Kidney (tissue), 14 donors: ENCODE data around the gene KLK1. TPM values are rescaled to one million over a fixed set of nuclear protein-coding genes. Genes with fewer than 3 reads are reported as not detected.
"Not testable (repeated sequence)": the region's sequence is repeated elsewhere in the genome, so short reads cannot be mapped to it uniquely, and the experiment has no call there.

Source experiments
- DNase-seq, 5 donors: peaks; one replicate each; pipeline ENCODE4 v3.0.0-alpha.2; 2013 to 2020
- FAIRE-seq: peaks from 2 replicates; lab custom pipeline; 2012; peaks lifted over from hg19 to GRCh38; lab: Jason Lieb, UNC
- H3K27ac ChIP-seq, 2 donors: one replicate each; pipeline ENCODE4 v1.7.0; 2013; ENCODE audit warnings: low read depth in 2 of 2, low read length in 2 of 2, inconsistent platforms in 1 of 2
- H3K27me3 ChIP-seq: one replicate; pipeline ENCODE4 v1.7.1; 2013; ENCODE audit warnings: low read length, inconsistent platforms; ENCODE audit not compliant: control insufficient read depth, insufficient read depth
- H3K36me3 ChIP-seq, 3 donors: one replicate each; pipeline versions ENCODE4 v1.7.0 to v1.7.1; 2013; ENCODE audit warnings: low read length in 3 of 3, control low read depth in 1 of 3, inconsistent platforms in 1 of 3; ENCODE audit not compliant: insufficient read depth in 3 of 3, control insufficient read depth in 2 of 3
- H3K4me1 ChIP-seq, 3 donors: one replicate each; pipeline versions ENCODE4 v1.7.0 to v1.7.1; 2013; ENCODE audit warnings: low read length in 3 of 3, inconsistent platforms in 1 of 3, low read depth in 1 of 3; ENCODE audit not compliant: control insufficient read depth in 2 of 3, insufficient read depth in 2 of 3
- H3K4me3 ChIP-seq, 3 donors: one replicate each; pipeline versions ENCODE4 v1.7.0 to v1.8.1; 2013; ENCODE audit warnings: low read length in 3 of 3, control low read depth in 1 of 3, inconsistent platforms in 1 of 3
- H3K9ac ChIP-seq, 3 donors: one replicate each; pipeline versions ENCODE4 v1.7.0 to v1.7.1; 2013; ENCODE audit warnings: low read length in 3 of 3, control low read depth in 1 of 3, inconsistent platforms in 1 of 3
- H3K9me3 ChIP-seq, 3 donors: one replicate each; pipeline versions ENCODE4 v1.7.0 to v1.7.1; 2013; ENCODE audit warnings: low read length in 3 of 3, control low read depth in 1 of 3, inconsistent platforms in 1 of 3; ENCODE audit not compliant: control insufficient read depth in 2 of 3, insufficient read depth in 1 of 3
- intact Hi-C: fragments of 100-400 bp; cut with DNase I; formaldehyde crosslinking; loops from one replicate; pipeline ENCODE4 v1.11.1; 2022
- polyA plus RNA-seq: library from polyadenylated mRNA; stranded (reverse); fragments of 350-450 nt; fragmentation: Illumina TruSeq; extraction: RNeasy Lipid Tissue Mini Kit (QIAGEN cat#74804); gene quantifications from one replicate; pipeline ENCODE4 v1.2.3, GENCODE V29; 2014; ENCODE audit warnings: low read depth, low replicate concordance; ENCODE audit not compliant: insufficient read depth
- total RNA-seq: library from RNA; stranded (reverse); fragmentation: NEBNext Ultra II Directional; extraction: Animal tissue kit (Norgen Biotek cat#: 25700); gene quantifications from one replicate; pipeline ENCODE4 v1.2.1, GENCODE V29; 2021
- TF ChIP-seq, protein P1 (sequence below): IDR thresholded peaks from 3 replicates; pipeline ENCODE4 v1.5.1; 2012; ENCODE audit warnings: mild to moderate bottlenecking, moderate library complexity, borderline replicate concordance; ENCODE audit not compliant: insufficient read depth; ENCODE audit errors: extremely low read depth
- donor health status: control.
- donor health status: control.
- donor health status: control.
- donor health status: control.
- donor health status: control.
- donor health status: DM: yes; HTN: yes; CAD: no.
- donor health status: Normal renal cell carcinoma (clear cell type).

Gene KLK1
- total and polyA plus RNA-seq, 2 donors from 2014 or later: 0.41 to 827 TPM

- DNase-seq (no peak), FAIRE-seq (no peak)
- H3K4me3 ChIP-seq: no peak overlapping the region
- H3K36me3 ChIP-seq: no peaks in the 10 kb centered on the region
- H3K4me1 ChIP-seq: no peaks in the 10 kb centered on the region
- TF ChIP-seq, protein P1, sequence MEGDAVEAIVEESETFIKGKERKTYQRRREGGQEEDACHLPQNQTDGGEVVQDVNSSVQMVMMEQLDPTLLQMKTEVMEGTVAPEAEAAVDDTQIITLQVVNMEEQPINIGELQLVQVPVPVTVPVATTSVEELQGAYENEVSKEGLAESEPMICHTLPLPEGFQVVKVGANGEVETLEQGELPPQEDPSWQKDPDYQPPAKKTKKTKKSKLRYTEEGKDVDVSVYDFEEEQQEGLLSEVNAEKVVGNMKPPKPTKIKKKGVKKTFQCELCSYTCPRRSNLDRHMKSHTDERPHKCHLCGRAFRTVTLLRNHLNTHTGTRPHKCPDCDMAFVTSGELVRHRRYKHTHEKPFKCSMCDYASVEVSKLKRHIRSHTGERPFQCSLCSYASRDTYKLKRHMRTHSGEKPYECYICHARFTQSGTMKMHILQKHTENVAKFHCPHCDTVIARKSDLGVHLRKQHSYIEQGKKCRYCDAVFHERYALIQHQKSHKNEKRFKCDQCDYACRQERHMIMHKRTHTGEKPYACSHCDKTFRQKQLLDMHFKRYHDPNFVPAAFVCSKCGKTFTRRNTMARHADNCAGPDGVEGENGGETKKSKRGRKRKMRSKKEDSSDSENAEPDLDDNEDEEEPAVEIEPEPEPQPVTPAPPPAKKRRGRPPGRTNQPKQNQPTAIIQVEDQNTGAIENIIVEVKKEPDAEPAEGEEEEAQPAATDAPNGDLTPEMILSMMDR: no peak
- H3K9ac ChIP-seq: no peak overlapping the region
- intact Hi-C loops: no loop called here
- H3K27ac ChIP-seq: no peak overlapping the region
- peaks cover 2% of the 10 kb centered on the region for H3K27me3 ChIP-seq
- H3K9me3 ChIP-seq: peaks cover 0 to 2% (median 0%) of the 10 kb centered on the region in 3 donors
Observed at GRCh38 chr19:50772476-50772875, 51.1 kb downstream of the KLK1 start.

GRCh38 chr19:50770888-50771287, 52.7 kb downstream of the KLK1 start:
- DNase-seq (no peak), FAIRE-seq (no peak)
- Histone ChIP-seq H3K36me3 (no peaks in the 10 kb centered on the region), H3K27ac (no peak overlapping the region), H3K27me3 (no peaks in the 10 kb centered on the region), H3K9me3 (peaks cover 0 to 2% (median 0%) of the 10 kb centered on the region in 3 donors), H3K4me3 (no peak overlapping the region), H3K9ac (no peak overlapping the region), H3K4me1 (no peaks in the 10 kb centered on the region)
- intact Hi-C loops: no loop called here
- TF ChIP-seq, protein P1: no peak

DNA sequence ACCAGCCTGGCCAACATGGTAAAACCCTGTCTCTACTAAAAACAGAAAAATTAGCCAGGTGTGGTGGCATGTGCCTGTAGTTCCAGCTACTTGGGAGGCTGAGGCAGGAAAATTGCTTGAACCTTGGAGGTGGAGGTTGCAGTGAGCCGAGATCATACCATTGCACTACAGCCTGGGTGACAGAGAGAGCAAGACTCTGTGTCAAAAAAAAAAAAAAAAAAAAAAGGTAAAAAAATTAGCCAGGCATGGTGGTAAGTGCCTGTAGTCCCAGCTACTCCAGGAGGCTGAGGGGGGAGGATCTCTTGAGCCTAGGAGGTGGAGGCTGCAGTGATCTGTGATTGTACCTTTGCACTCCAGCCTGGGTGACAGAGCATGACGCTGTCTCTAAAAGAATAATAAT, 53.4 kb downstream of the KLK1 start, which contains the start of gene GPR32:
Gene GPR32, plus strand, starts transcription at position 301 of the 400 bp plus-strand sequence. CDS start 137 bp downstream, outside the sequence.
- H3K36me3 ChIP-seq, H3K27ac ChIP-seq, H3K27me3 ChIP-seq, H3K4me3 ChIP-seq, intact Hi-C loops, H3K4me1 ChIP-seq, H3K9ac ChIP-seq, H3K9me3 ChIP-seq, FAIRE-seq, DNase-seq: not testable (repeated sequence)

Other genes starting within 250 kb of the KLK1 start
- 0.63 TPM for gene SYT3, start 183.9 kb downstream of the KLK1 start, total RNA-seq
- 0.54 TPM for gene SYT3, start 183.9 kb downstream of the KLK1 start, polyA plus RNA-seq
- gene C19orf81, start 174.3 kb downstream of the KLK1 start, total RNA-seq: 3.0 TPM
- 1.6 TPM for gene C19orf81, start 174.3 kb downstream of the KLK1 start, polyA plus RNA-seq
- 0.35 TPM for gene SHANK1, start 104.0 kb downstream of the KLK1 start, total RNA-seq
- 0.24 TPM for gene SHANK1, start 104.0 kb downstream of the KLK1 start, polyA plus RNA-seq
- 9.6 TPM for gene CLEC11A, start 100.4 kb downstream of the KLK1 start, total RNA-seq
- gene CLEC11A, start 100.4 kb downstream of the KLK1 start, polyA plus RNA-seq: 24.5 TPM
- gene GPR32, start 53.3 kb downstream of the KLK1 start, total RNA-seq: not detected
- gene GPR32, start 53.3 kb downstream of the KLK1 start, polyA plus RNA-seq: not detected
- gene ACP4, start 33.4 kb downstream of the KLK1 start, total RNA-seq: not detected
- gene ACP4, start 33.4 kb downstream of the KLK1 start, polyA plus RNA-seq: not detected
- gene KLK15, start 9.8 kb upstream of the KLK1 start, total RNA-seq: not detected
- gene KLK15, start 9.8 kb upstream of the KLK1 start, polyA plus RNA-seq: 2.7 TPM
- gene KLK3, start 31.1 kb upstream of the KLK1 start, total RNA-seq: not detected
- gene KLK3, start 31.1 kb upstream of the KLK1 start, polyA plus RNA-seq: 1.6 TPM
- not detected for gene KLK2, start 49.7 kb upstream of the KLK1 start, total RNA-seq
- gene KLK2, start 49.7 kb upstream of the KLK1 start, polyA plus RNA-seq: not detected
- not detected for gene KLK4, start 87.6 kb upstream of the KLK1 start, total RNA-seq
- 1.2 TPM for gene KLK4, start 87.6 kb upstream of the KLK1 start, polyA plus RNA-seq
- gene KLK5, start 129.3 kb upstream of the KLK1 start, total RNA-seq: 0.88 TPM
- 1.1 TPM for gene KLK5, start 129.3 kb upstream of the KLK1 start, polyA plus RNA-seq
- 15.0 TPM for gene KLK6, start 145.8 kb upstream of the KLK1 start, total RNA-seq
- gene KLK6, start 145.8 kb upstream of the KLK1 start, polyA plus RNA-seq: 30.3 TPM
- gene KLK7, start 160.1 kb upstream of the KLK1 start, total RNA-seq: 1.0 TPM
- gene KLK7, start 160.1 kb upstream of the KLK1 start, polyA plus RNA-seq: 22.5 TPM
- gene KLK8, start 177.8 kb upstream of the KLK1 start, total RNA-seq: 4.2 TPM
- gene KLK8, start 177.8 kb upstream of the KLK1 start, polyA plus RNA-seq: 1.3 TPM
- 0.63 TPM for gene KLK10, start 195.9 kb upstream of the KLK1 start, total RNA-seq
- gene KLK10, start 195.9 kb upstream of the KLK1 start, polyA plus RNA-seq: not detected
- gene KLK11, start 202.8 kb upstream of the KLK1 start, total RNA-seq: 0.47 TPM
- gene KLK11, start 202.8 kb upstream of the KLK1 start, polyA plus RNA-seq: not detected
- not detected for gene KLK12, start 211.2 kb upstream of the KLK1 start, total RNA-seq
- not detected for gene KLK12, start 211.2 kb upstream of the KLK1 start, polyA plus RNA-seq
- gene KLK13, start 241.3 kb upstream of the KLK1 start, total RNA-seq: not detected
- gene KLK13, start 241.3 kb upstream of the KLK1 start, polyA plus RNA-seq: not detected